ENCODE data around the gene RECQL5.

The RECQL5 gene

DNA sequence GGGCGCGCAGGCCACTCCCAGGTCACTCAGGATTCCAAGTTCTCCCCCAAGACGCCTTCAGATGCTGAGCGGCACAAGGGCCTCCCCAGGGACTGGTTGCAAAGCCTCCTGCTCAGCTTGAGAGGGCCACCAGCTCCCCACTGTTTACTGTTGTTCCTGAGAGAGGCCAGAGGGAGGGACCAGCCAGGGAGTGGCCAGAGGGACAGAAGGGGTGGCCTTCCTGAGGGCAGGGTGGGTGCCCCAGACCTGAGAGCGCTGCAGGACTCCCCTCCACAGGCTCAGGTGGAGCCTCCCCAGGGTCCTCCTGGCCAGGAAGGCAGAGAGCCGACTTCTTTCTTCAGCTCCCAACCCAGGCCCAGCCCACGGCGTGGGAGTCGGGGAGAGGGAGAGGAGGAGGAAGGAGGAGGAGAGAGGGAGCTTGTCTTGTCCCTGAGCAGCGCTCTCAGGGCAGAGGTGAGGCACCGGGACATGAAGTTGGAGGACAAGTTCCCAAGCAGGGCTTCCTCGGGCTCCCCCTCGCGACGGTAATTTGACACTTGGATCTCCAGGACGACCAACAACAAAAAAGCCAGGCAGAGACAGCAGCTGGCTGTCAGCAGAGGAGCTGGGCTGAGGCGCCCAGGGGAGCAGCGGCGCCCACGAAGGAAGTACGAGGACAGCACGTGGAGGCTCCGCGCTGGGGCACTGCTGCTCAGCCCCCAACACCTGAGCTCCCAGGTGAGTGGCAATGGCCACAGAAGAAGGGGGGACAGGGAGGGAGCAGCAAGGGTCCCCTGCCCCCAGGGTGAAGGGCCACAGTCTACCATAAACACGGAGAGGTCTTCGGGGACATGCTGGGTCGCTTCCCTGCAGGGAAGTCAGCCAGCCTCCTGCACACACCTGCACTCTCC is 33.2 kb downstream of the RECQL5 start:
- peak; percentile 67 for DNase-seq (ENCODE audit: low read depth)

DNA sequence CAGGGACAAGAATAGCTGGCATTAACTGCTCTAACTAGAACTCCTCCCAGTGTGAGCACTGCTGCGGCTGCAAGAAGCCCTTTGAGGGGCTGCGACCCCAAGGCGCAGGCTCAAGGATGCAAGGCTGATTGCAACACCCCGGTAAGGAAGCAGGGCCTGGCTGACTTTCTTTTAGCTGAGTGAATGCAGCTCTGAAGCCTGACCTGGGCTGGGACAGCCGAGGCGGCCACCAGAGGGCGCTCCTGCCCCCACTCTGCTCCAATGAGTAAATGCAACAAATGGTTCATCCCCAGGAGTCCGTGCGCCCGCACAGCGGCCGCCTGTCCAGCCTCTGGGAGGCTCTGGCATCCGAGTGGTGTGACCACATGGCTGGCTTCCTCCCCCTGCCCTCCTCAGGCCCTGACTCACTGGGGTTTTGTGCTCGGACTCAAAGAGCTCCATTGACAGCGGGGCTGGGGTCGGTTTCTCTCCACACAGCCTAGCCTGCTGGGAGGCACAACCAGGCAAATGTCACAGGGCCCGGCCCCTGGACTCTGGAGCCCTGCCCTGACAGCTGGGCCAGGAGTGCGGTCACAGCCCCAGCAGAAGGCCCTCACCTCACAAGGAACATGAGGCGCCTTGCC is 34.0 kb downstream of the RECQL5 start, which contains the start of gene SMIM5:
TSS of gene SMIM5 (plus strand) at position 572 of the 623 bp plus-strand sequence. CDS start 6,768 bp downstream, outside the sequence.
- peak; percentile 49 for DNase-seq (ENCODE audit: low read depth)

DNA sequence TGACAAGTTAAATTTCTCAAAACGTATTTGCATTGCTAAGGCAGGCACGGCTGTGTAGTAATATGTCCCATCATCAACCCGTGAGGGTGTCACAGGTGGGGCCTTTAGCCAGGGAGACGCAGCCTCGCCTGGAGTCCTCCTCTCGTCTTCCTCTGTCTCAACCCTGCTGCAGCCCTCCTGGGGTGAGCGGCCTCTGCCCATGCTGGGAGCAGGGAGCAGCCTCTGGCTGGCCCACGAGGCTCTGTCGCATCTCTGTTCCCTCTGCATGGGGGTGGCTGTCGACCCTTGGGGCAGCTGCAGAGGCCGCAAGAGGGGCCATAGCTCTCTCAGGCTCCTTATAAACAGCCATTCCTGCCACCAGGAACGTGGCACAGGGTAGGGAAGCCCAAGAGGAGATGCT is 34.5 kb downstream of the RECQL5 start:
- no peak for DNase-seq (ENCODE audit: low read depth)

GRCh38 chr17:75631353-75631752 is 35.6 kb downstream of the RECQL5 start:
- no peak for DNase-seq (ENCODE audit: low read depth)

DNA sequence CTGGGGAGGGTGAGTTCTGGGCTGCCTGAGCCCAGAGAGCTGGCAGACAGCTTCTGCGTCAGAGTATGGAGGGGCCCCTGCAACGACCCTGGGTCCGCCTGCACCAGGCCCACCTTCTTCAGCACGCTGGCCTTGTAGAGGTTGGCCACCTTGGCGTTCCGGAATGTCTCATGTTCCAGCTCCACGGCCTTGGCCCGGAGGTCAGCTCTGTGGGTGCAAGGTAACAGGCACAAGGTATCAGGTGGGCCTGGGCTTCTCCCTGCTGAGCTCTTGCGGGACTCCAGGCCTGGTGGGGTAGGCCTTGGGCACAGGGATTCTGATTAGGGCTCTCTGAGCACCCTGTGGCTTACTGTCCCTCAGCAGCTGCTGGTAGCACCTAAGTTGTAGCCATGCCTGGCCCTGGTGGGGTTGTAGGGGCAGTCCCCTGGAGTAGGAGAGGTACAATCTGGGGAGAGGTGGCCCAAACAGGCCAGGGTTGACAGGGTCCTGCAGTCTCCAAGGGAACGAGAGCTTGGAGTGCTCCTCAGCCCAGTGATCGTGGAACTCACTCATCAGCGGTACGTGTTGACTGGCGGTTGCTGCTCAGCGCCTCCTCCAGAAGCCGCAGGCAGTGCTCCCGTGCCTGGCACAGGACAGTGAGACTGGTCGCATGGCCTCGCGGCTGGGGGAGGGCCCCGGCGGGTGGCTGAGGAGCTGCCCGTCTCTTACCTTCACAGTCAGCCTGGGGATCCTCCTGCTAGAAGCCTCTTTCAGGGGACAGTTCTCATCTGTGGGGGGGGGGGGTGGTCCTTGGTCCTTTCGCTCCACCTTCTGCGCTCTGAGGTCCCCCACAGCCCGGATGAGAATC is 36.7 kb downstream of the RECQL5 start:
- DNase-seq (ENCODE audit: low read depth): no peak

DNA sequence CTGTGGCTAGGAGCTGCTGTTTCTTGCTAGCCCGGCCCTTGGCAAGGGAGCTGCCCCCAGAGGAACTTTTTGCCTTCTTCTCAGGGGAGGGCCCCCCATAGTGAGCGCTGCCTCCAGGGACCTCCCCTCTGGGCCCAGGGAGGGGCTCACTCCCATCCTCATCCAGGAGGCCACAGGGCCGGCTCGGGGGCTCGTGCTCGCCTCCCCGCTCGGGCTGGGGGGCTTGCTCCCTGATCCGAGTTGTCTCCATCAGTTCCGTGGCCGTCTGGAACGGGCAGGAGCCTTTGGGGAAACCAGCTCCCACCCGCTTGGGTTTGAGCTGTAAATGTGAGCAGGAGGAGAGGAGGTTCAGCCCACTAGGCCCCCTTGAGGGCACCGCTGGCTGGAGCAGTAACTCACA is 37.8 kb downstream of the RECQL5 start:
- DNase-seq (ENCODE audit: low read depth): no peak

DNA sequence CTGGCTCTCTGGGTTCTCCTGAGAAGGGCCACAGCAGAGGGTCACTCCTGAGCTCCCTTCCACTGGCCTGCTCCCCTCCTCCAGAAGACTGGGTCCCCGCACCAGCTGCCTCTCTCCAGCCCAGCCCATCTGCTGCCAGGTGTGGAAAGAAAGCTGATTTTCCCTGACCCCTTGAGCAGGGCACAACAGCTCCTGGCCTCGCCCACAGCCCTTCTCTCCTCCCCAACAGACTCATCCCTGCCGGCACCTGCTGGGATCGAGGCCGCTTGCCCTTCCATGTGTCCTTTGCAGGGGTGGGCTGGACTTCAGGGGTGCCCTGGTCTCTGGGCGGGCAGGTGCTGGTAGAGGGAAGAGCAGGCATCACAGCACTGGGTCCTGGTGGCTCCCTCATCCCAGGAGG is 38.5 kb downstream of the RECQL5 start:
- DNase-seq (ENCODE audit: low read depth): no peak

DNA sequence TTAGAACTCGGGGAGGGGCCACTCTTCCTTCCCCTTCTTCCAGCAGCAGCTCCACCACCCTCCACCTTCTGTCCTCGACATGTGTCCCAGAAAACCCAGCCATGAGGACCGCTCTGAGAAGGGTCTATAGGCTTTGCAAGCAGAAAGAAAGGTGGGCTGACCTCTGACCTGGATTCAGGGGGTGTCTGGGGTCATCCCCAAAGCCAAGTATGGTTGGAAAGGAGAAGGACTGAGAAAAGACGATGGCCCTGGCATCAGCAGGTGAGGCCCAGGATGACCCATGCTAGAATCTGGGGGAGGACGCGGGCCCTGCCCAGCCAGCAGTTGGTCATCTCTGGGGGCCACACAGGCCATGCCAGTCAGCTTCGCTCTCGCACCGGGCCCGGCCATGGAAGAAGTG is 39.9 kb downstream of the RECQL5 start:
- DNase-seq (ENCODE audit: low read depth): no peak

- DNase-seq (ENCODE audit: low read depth): no peak
These were observed 40.4 kb downstream of the RECQL5 start for GRCh38 chr17:75626496-75627038.

DNA sequence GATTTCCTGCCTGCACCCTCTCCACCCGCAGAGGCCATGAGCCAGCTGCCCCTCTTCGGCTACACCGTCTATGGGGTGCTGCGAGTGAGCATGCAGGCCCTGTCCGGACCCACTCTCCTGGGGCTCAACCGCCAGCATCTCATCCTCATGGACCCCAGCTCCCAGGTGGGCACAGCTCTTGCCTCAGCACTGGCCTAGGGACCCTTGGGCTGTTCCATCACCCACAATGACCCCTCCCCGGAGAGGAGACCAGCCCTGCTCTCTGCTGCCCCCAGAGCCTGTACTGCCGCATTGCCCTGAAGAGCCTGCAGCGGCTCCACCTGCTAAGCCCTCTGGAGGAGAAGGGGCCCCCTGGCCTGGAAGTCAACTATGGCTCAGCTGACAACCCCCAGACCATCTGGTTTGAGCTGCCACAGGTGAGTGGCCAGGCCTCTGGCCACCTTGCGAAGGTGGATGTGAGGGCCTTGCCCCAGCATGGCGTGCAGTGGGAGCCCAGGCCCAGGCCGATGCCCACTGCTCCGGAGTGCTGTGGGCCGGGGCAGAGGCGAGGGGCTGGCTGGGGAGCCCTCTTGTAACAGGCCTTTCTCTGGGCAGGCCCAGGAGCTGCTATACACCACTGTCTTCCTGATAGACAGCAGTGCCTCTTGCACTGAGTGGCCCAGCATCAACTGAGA is 41.0 kb downstream of the RECQL5 start:
- no peak for DNase-seq (ENCODE audit: low read depth)

DNA sequence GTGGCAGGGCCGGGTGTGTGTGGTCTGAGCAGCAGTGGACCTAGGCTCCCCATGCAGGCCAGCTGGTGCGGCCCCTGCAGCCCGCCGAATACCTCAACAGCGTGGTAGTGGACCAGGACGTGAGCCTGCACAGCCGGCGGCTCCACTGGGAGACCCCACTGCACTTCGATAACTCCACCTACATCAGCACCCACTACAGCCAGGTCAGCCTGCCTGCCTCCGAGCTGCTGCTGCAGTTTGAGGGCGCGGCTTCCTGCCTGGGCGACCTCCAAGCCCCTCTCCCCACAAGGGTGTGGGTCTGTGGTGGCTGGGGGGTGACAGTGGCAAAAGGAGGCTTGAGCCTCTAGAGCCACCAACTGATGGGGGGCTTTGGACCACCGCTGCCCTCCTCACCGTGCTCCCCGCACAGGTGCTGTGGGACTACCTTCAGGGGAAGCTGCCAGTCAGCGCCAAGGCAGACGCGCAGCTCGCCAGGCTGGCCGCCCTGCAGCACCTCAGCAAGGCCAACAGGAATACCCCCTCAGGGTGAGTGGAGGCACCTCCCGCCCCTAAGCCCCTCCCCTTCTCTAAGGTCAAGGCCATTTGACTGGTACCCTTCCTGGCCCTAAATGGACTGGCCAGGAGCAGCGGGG is 42.1 kb downstream of the RECQL5 start:
- no peak for DNase-seq (ENCODE audit: low read depth)

- no peak for DNase-seq (ENCODE audit: low read depth)
These were observed 42.9 kb downstream of the RECQL5 start for GRCh38 chr17:75624021-75624420.

DNA sequence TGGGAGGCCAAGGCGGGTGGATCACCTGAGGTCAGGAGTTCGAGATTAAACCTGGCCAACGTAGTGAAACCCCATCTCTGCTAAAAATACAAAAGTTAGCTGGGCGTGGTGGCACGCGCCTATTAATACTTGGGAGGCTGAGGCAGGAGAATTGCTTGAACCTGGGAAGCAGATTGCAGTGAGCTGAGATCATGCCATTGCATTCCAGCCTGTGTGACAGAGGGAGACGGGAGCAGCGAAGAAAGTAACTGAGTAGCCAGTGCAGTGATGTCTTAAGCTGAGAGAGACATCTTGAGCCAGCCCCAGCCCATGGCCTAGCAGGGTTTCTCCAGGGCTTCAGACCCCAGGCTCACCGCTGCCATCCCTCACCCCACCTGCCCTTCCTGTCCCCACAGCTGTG is 43.6 kb downstream of the RECQL5 start:
- no peak for DNase-seq (ENCODE audit: low read depth)

DNA sequence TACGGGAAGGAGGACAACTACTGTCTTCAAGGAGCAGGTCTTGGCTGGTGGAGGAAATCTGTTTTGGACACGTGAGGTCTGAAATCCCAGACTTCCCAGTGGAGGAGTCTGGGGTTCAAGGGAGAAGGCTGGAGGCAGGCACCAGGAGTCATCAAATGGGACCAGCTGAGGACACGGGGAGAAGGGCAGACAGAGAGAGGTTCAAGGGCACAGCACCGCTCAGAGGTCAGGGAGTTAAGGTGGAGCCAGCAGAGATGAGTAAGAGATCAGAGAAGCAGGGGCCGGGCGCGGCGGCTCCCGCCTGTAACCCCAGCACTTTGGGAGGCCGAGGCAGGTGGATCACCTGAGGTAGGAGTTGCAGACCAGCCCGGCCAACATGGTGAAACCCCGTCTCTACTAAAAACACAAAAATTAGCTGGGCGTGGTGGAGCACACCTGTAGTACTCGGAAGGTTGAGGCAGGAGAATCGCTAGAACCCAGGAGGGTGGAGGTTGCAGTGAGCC is 44.1 kb downstream of the RECQL5 start:
- no peak for DNase-seq (ENCODE audit: low read depth)

DNA sequence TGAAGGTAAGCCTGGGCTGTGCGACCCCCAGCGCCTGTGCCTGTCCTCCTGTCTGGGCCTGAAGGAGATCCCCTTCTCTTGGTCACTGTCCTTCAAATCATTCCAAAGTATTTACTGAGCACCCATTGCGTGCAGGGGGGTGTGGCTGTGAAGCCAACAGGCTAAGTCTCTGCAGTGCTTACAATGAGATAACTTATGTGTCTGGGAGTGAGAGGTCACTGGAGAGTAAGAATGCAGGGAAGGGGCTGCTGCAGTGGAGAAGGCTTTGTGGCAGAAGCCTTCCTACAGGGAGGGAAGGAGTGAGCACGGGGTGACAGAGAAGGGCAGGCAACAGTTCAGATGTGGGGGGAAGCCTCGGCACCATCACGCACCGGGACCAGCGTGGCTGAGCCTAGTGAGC is 44.9 kb downstream of the RECQL5 start:
- DNase-seq (ENCODE audit: low read depth): no peak

DNA sequence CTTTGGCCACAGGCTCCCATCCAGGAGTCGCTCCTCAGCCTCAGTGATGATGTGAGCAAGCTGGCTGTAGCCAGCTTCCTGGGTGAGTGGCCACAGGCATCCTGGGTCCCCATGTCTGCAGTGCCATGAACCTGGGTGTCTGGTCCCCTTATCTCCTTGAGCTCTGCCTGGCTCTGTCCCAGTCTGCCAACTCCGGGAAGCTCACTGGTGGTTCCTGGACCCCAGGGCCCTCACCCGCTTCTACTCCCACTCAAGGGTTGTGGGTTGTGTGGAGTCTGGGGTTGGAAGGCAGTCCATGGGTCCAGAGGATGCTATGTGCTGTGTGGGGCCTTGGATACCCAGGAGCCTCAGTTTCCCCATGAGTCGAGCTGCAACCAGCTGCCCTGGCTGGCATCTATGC is 45.5 kb downstream of the RECQL5 start:
- DNase-seq (ENCODE audit: low read depth): no peak

DNA sequence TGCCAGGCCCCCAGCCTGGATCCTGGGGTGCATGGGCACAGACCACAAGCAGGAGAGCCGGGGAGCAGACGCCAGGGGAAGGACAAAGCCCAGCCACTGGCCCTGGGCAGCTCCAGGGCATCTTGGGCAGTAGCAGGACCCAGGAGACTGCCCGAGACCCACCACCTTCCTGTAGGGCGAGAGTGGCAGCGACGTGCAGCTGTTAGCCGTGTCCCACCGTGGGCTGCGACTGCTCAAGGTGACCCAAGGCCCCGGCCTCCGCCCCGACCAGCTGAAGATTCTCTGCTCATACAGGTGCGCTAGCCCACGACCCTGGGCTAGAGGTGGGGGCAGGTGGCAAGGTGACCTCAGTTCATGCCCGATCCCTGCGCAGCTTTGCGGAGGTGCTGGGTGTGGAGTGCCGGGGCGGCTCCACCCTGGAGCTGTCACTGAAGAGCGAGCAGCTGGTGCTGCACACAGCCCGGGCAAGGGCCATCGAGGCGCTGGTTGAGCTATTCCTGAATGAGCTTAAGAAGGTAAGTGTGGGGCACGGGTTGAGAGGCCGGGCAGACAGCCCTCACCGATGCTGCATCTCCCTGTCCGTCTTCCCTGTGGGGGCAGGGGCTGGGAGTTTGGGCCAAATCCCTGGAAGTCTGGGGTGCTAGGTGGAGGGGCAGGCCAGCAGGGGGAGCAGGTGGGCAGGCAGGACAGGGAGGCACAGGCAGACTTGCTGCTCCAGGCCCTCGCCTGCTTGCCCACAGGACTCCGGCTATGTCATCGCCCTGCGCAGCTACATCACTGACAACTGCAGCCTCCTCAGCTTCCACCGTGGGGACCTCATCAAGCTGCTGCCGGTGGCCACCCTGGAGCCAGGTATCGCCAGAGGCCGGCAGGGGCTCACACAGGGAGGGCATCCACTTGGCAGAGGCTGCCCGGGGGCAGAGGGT is 47.2 kb downstream of the RECQL5 start:
- DNase-seq (ENCODE audit: low read depth): no peak

DNA sequence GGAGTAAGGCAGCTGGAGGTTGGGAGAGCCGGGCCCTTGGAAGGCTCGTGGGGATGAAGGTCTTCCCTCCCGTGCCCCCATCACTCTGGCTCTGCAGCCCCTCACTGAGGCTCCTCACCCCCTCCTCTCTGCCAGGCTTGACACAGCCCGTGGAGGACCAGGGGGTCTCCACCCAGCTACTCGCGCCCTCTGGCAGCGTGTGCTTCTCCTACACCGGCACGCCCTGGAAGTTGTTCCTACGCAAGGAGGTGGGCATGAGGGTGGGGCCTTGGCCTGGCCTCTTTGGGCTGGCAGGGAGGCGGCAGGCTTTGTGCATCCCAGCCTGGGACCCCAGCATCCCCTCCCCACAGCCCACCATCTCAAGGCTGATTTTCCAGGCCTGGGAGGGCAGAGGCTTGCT is 49.3 kb downstream of the RECQL5 start:
- DNase-seq (ENCODE audit: low read depth): no peak

GRCh38 chr17:75617218-75617617 is 49.7 kb downstream of the RECQL5 start:
- DNase-seq (ENCODE audit: low read depth): no peak
